ENCODE measurements around the gene FSTL4. TPM values are rescaled to one million over a fixed set of nuclear protein-coding genes. Genes with fewer than 3 reads are reported as not detected.

Gene FSTL4
- total and polyA plus RNA-seq, 2 experiments from 2014 or later, result 0.47 to 0.74 TPM

DNA sequence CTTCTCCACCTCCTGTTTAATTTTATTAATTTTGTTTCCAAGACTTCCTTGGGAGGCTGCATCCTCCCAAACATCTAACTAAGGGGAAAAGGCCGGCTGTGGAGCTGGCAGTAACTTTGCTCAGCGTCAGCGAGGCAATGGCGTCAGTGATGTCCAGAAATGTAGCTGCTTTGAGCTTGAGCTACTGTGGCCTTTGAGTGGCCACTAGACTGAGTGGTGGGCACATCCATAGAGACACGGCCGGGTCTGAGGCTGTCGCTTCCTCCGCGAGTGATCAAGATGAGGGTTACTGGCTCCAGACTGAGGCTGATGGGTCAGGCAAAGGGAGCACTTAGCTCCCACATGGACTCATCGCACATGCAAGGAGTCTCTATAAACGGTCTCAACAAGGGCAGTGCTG, 283.5 kb downstream of the FSTL4 start:
- no peaks in the 10 kb centered on the region for H3K9me2 ChIP-seq (replicated peaks; ENCODE audit: insufficient read depth)
- H3K4me2 ChIP-seq, result no peak overlapping the region
- no peak overlapping the region for H3K4me3 ChIP-seq
- H3K27me3 ChIP-seq, result no peaks in the 10 kb centered on the region
- WGBS (ENCODE audit: low lambda C conversion rate, missing lambda C conversion rate), result 94% methylated on average over 11 of the region's 11 CpGs
- no peaks in the 10 kb centered on the region for H3K4me1 ChIP-seq (ENCODE audit: insufficient read depth)
- no peak for TF ChIP-seq EZH2 (IDR thresholded peaks at IDR 0.05; ENCODE audit: borderline replicate concordance)
- TF ChIP-seq EZH2phosphoT487 (IDR thresholded peaks at IDR 0.05; ENCODE audit: low read depth, severe bottlenecking, unreplicated experiment), result no peak
- TF ChIP-seq, protein P1, sequence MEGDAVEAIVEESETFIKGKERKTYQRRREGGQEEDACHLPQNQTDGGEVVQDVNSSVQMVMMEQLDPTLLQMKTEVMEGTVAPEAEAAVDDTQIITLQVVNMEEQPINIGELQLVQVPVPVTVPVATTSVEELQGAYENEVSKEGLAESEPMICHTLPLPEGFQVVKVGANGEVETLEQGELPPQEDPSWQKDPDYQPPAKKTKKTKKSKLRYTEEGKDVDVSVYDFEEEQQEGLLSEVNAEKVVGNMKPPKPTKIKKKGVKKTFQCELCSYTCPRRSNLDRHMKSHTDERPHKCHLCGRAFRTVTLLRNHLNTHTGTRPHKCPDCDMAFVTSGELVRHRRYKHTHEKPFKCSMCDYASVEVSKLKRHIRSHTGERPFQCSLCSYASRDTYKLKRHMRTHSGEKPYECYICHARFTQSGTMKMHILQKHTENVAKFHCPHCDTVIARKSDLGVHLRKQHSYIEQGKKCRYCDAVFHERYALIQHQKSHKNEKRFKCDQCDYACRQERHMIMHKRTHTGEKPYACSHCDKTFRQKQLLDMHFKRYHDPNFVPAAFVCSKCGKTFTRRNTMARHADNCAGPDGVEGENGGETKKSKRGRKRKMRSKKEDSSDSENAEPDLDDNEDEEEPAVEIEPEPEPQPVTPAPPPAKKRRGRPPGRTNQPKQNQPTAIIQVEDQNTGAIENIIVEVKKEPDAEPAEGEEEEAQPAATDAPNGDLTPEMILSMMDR (IDR thresholded peaks at IDR 0.05; ENCODE audit: poor library complexity), result no peak
- H2AFZ ChIP-seq, result no peak overlapping the region
- no peaks in the 10 kb centered on the region for H3K79me2 ChIP-seq
- H4K20me1 ChIP-seq (ENCODE audit: insufficient read depth, poor library complexity, severe bottlenecking), result no peaks in the 10 kb centered on the region
- no peaks in the 10 kb centered on the region for H3K36me3 ChIP-seq (replicated peaks; ENCODE audit: insufficient read depth, low read depth)
- no peak for DNase-seq (ENCODE audit: low spot score)
- H3K27ac ChIP-seq, result no peak overlapping the region
- no peaks in the 10 kb centered on the region for H3K9me3 ChIP-seq (ENCODE audit: low read depth)

DNA sequence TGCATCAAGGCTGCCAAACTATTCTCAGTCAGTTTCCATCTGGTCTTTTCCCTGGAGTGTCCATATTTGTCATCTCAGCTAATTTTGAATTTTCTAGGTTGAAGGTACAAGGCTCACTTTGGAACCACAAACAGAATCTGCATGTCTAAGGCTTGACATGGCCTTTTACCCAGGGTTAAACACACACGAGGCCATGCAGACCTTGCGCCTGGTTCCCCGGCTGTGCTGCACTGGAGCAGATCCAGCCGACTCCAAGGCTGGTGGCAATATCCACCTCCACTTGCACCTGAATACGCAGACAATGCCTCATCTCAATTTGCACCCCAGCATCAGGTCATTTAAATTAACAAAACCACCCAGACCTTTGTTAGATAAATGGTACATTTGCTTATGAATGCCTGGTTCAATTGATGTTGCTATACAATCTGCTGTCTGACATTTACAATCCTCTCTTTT, 284.4 kb downstream of the FSTL4 start:
- 76% methylated on average over 5 of the region's 5 CpGs for WGBS (ENCODE audit: low lambda C conversion rate, missing lambda C conversion rate)

DNA sequence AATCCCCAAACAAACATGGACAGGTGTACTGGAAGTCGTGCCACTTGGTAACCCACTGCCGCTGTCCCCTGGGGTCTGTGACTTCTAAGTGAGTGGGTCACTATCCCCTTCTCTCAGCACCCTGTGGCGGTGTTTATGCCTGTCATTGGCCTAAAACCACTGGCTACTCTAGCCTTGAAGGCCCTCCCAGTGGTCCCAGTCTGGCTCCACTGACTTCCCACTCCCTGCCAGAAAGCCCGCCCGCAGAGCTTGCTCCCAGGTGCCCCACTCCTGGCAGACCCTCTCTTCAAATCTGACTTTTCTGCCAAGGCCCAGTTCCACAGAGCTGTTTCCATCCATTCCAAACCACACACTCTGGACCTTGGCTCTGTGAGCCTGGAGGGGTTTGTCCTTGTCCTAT, 286.0 kb downstream of the FSTL4 start:
- TF ChIP-seq, protein P1 (IDR thresholded peaks at IDR 0.05; ENCODE audit: poor library complexity), result no peak
- H3K4me1 ChIP-seq (ENCODE audit: insufficient read depth), result no peaks in the 10 kb centered on the region
- no peak for DNase-seq (ENCODE audit: low spot score)
- H3K27ac ChIP-seq, result no peak overlapping the region
- no peak overlapping the region for H2AFZ ChIP-seq
- WGBS (ENCODE audit: low lambda C conversion rate, missing lambda C conversion rate), result 93% methylated on average over 5 of the region's 5 CpGs
- no peaks in the 10 kb centered on the region for H3K27me3 ChIP-seq
- H3K36me3 ChIP-seq (replicated peaks; ENCODE audit: insufficient read depth, low read depth), result no peaks in the 10 kb centered on the region
- no peaks in the 10 kb centered on the region for H3K79me2 ChIP-seq
- no peaks in the 10 kb centered on the region for H3K9me2 ChIP-seq (replicated peaks; ENCODE audit: insufficient read depth)
- H3K4me3 ChIP-seq, result no peak overlapping the region
- no peak overlapping the region for H3K4me2 ChIP-seq
- H4K20me1 ChIP-seq (ENCODE audit: insufficient read depth, poor library complexity, severe bottlenecking), result no peaks in the 10 kb centered on the region
- H3K9me3 ChIP-seq (ENCODE audit: low read depth), result no peaks in the 10 kb centered on the region

More for the DNA sequence above, 284.4 kb downstream of the FSTL4 start:
- Histone ChIP-seq H3K36me3 (replicated peaks; ENCODE audit: insufficient read depth, low read depth) (no peaks in the 10 kb centered on the region), H3K9me3 (ENCODE audit: low read depth) (no peaks in the 10 kb centered on the region), H3K4me3 (no peak overlapping the region), H3K4me1 (ENCODE audit: insufficient read depth) (no peaks in the 10 kb centered on the region), H3K79me2 (no peaks in the 10 kb centered on the region), H3K27ac (no peak overlapping the region), H3K4me2 (no peak overlapping the region), H3K9me2 (replicated peaks; ENCODE audit: insufficient read depth) (no peaks in the 10 kb centered on the region), H3K27me3 (no peaks in the 10 kb centered on the region), H2AFZ (no peak overlapping the region), H4K20me1 (ENCODE audit: insufficient read depth, poor library complexity, severe bottlenecking) (no peaks in the 10 kb centered on the region)
- TF ChIP-seq EZH2 (IDR thresholded peaks at IDR 0.05; ENCODE audit: borderline replicate concordance) (no peak), EZH2phosphoT487 (IDR thresholded peaks at IDR 0.05; ENCODE audit: low read depth, severe bottlenecking, unreplicated experiment) (no peak)
- TF ChIP-seq, protein P1 (IDR thresholded peaks at IDR 0.05; ENCODE audit: poor library complexity), result no peak
- no peak for DNase-seq (ENCODE audit: low spot score)

DNA sequence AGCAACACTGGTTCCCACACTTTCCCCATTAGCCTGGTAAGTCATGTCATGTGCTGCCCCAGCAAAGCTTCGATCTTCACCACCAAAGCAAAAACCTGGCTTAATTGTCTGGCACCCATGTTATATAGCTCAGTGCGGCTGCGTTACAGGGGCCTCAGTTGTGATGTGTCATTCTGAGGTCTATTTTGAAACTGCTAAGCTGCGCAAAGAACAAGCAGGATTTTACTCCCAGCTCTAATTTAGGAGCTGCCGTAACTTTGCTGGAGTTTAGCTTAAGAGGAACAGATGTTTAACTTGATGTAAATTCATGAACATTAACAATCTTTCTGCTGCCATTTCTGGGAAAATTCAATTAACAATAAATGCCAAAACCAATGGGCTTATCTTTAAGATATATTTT, 286.5 kb downstream of the FSTL4 start:
- Histone ChIP-seq H3K4me2 (no peak overlapping the region), H3K4me3 (no peak overlapping the region), H3K4me1 (ENCODE audit: insufficient read depth) (no peaks in the 10 kb centered on the region), H3K27ac (no peak overlapping the region), H2AFZ (no peak overlapping the region), H3K9me2 (replicated peaks; ENCODE audit: insufficient read depth) (no peaks in the 10 kb centered on the region), H4K20me1 (ENCODE audit: insufficient read depth, poor library complexity, severe bottlenecking) (no peaks in the 10 kb centered on the region), H3K79me2 (no peaks in the 10 kb centered on the region), H3K9me3 (ENCODE audit: low read depth) (no peaks in the 10 kb centered on the region), H3K27me3 (no peaks in the 10 kb centered on the region), H3K36me3 (replicated peaks; ENCODE audit: insufficient read depth, low read depth) (no peaks in the 10 kb centered on the region)
- no peak for DNase-seq (ENCODE audit: low spot score)
- TF ChIP-seq EZH2phosphoT487 (IDR thresholded peaks at IDR 0.05; ENCODE audit: low read depth, severe bottlenecking, unreplicated experiment) (no peak), EZH2 (IDR thresholded peaks at IDR 0.05; ENCODE audit: borderline replicate concordance) (no peak)
- TF ChIP-seq, protein P1 (IDR thresholded peaks at IDR 0.05; ENCODE audit: poor library complexity), result no peak
- 81% methylated on average over 5 of the region's 5 CpGs for WGBS (ENCODE audit: low lambda C conversion rate, missing lambda C conversion rate)
